Thyroid gland (tissue), 4 donors: ENCODE results near the gene ATAD3C. TPM values are rescaled to one million over a fixed set of nuclear protein-coding genes. Genes with fewer than 3 reads are reported as not detected.
"Not testable (repeated sequence)": the region's sequence is repeated elsewhere in the genome, so short reads cannot be mapped to it uniquely, and the experiment has no call there.

ENCODE experiments used
- DNase-seq, 2 donors: peaks; one replicate each; pipeline ENCODE4 v3.0.0-alpha.2; 2019
- H3K27ac ChIP-seq, 3 donors: fragments of 200-600 bp; sonication (generic); 1 replicate in 2 of 3; 2 replicates in 1 of 3; pipeline ENCODE4 v1.5.1; 2016 to 2019; ENCODE audit warnings: mild to moderate bottlenecking in 1 of 3, moderate library complexity in 1 of 3
- H3K27me3 ChIP-seq: fragments of 200-600 bp; sonication (generic); one replicate; pipeline ENCODE4 v1.5.1; 2019
- H3K36me3 ChIP-seq, 2 donors: fragments of 200-600 bp; sonication (generic); one replicate each; pipeline ENCODE4 v1.5.1; 2016 to 2019
- H3K4me1 ChIP-seq, 2 donors: fragments of 200-600 bp; sonication (generic); one replicate each; pipeline ENCODE4 v1.5.1; 2017 to 2019
- H3K4me3 ChIP-seq, 3 donors: fragments of 200-600 bp; sonication (generic); replicated peaks in 1 of 3; 1 replicate in 2 of 3; 2 replicates in 1 of 3; pipeline ENCODE4 v1.5.1; 2016; ENCODE audit warnings: mild to moderate bottlenecking in 1 of 3
- H3K9me3 ChIP-seq: fragments of 200-600 bp; sonication (generic); one replicate; pipeline ENCODE4 v1.5.1; 2017
- POLR2A ChIP-seq, 2 donors: fragments of 450-650 bp; IDR thresholded peaks; one replicate each; pipeline ENCODE4 v1.6.1; 2017; ENCODE audit warnings: antibody characterized with exemption in 2 of 2, mild to moderate bottlenecking in 2 of 2, moderate library complexity in 1 of 2
- WGBS, 2 donors: methylation state at CpG; one replicate each; pipeline ENCODE4 v1.1.5; 2017; 5-methylcytosine and 5-hydroxymethylcytosine counted together
- intact Hi-C: fragments of 100-400 bp; cut with DNase I; formaldehyde crosslinking; loops from one replicate; pipeline ENCODE4 v1.15.1; 2023
- total RNA-seq, 4 donors: library from RNA; depleted of rRNA; stranded (reverse); fragments of >200 nt; gene quantifications; one replicate each; pipeline ENCODE4 v1.2.3, GENCODE V29; 2016
- TF ChIP-seq, protein P1 (sequence below), 6 experiments: fragments of 200-600 bp in 3 of 6; fragments of 450-650 bp in 3 of 6; sonication (generic) in 3 of 6; IDR thresholded peaks; one replicate each; pipeline ENCODE4 v1.5.1; 2016 to 2019; ENCODE audit warnings: antibody characterized with exemption in 6 of 6, mild to moderate bottlenecking in 2 of 6, inconsistent platforms in 1 of 6, moderate library complexity in 1 of 6

Gene ATAD3C
- total RNA-seq, 4 donors from 2014 or later: 4.9 to 29.9 (median 15.1) TPM

GRCh38 chr1:1510912-1511532 is 61.5 kb downstream of the ATAD3C start:
- Histone ChIP-seq H3K36me3 (no peaks in the 10 kb centered on the region), H3K27ac (peak overlapping the region; percentile 55 to 91 (median 87)), H3K4me3 (peak overlapping the region; percentile 63 to 91 (median 90)), H3K4me1 (peaks cover 4 to 9% of the 10 kb centered on the region in 2 donors), H3K27me3 (no peaks in the 10 kb centered on the region), H3K9me3 (no peaks in the 10 kb centered on the region)
- intact Hi-C loops: no loop called here
- 14 to 17% methylated on average over 14 to 17 of the region's 17 CpGs for WGBS, 2 donors
- DNase-seq: no peak
- TF ChIP-seq, protein P1, sequence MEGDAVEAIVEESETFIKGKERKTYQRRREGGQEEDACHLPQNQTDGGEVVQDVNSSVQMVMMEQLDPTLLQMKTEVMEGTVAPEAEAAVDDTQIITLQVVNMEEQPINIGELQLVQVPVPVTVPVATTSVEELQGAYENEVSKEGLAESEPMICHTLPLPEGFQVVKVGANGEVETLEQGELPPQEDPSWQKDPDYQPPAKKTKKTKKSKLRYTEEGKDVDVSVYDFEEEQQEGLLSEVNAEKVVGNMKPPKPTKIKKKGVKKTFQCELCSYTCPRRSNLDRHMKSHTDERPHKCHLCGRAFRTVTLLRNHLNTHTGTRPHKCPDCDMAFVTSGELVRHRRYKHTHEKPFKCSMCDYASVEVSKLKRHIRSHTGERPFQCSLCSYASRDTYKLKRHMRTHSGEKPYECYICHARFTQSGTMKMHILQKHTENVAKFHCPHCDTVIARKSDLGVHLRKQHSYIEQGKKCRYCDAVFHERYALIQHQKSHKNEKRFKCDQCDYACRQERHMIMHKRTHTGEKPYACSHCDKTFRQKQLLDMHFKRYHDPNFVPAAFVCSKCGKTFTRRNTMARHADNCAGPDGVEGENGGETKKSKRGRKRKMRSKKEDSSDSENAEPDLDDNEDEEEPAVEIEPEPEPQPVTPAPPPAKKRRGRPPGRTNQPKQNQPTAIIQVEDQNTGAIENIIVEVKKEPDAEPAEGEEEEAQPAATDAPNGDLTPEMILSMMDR (IDR thresholded peaks at IDR 0.05): no peak
- TF ChIP-seq POLR2A (IDR thresholded peaks at IDR 0.05): no peak

DNA sequence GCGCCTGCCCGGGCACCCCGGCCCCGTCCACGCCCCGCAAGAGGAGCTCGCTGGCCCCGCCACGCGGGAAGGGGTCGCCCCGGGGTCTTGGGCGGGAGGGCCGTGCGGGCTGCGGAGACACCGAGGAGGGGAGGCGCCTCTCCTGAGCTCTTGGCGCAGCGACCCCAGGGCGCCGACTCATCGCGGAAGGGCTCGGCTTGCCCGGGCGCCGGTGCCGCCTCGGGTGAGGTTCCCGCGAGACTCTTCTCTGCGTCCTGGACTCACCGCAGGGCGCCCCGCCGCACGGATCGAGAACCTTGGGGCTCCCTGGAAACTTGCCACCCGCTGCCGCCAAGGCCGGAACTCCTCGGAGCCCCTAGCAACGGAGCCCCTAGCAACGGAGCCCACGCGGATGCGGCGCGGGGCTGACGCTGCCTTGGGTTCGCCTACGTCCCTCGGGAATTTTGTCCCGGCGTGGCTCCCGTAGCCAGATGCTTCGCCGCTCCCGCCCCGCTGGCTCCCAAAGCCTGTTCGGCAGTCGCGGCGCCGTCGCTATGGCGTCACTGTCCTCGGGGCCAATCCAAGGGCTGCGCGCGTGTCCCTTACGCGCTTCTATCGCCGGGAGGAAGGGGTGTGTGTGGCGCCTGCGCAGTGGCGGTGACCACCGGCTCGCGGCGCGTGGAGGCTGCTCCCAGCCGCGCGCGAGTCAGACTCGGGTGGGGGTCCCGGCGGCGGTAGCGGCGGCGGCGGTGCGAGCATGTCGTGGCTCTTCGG is 62.2 kb downstream of the ATAD3C start, which contains the start of gene ATAD3A:
Gene ATAD3A (plus strand): TSS at position 630 of the 753 bp plus-strand sequence. CDS start 107 bp downstream, at position 737.
- peaks cover 4 to 6% of the 10 kb centered on the region in 2 donors for H3K4me1 ChIP-seq
- H3K4me3 ChIP-seq: peak within 1 kb of the TSS; percentile 63 to 91 (median 90)
- WGBS, 2 donors: 0 to 1% methylated on average over 11 to 31 of the region's 99 CpGs
- H3K27me3 ChIP-seq: no peaks in the 10 kb centered on the region
- TF ChIP-seq POLR2A (IDR thresholded peaks at IDR 0.05): peak in 1 of 2 donors; percentile 69
- TF ChIP-seq, protein P1 (IDR thresholded peaks at IDR 0.05): peak in 1 of 6 experiments; percentile 18
- no peaks in the 10 kb centered on the region for H3K9me3 ChIP-seq
- peak; percentile 99 for DNase-seq
- intact Hi-C loops: no loop called here
- H3K36me3 ChIP-seq: no peaks in the 10 kb centered on the region
- peak within 1 kb of the TSS; percentile 55 to 91 (median 87) for H3K27ac ChIP-seq

DNA sequence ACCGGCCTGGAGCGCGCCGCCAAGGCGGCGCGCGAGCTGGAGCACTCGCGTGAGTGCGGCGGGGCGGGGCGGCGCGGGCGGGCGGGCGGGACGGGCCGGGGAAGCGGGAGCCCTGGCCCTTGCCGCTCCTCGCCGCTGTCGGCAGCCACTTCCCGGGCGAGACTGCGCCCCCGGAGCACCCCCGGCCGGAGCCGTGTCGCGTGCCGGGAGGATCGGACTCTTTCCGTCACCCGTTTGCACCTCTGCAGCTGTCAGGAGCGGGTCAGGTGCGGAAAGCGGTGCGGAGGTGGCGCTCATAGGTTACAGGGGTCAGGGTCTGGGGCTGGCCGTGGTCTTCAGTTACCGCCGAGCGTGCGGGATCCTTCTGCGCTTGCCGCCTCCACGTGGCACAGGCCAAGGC is 62.9 kb downstream of the ATAD3C start:
- H3K36me3 ChIP-seq, H3K9me3 ChIP-seq, H3K27me3 ChIP-seq, DNase-seq, intact Hi-C loops, H3K27ac ChIP-seq, H3K4me1 ChIP-seq: not testable (repeated sequence)
- H3K4me3 ChIP-seq: peak overlapping the region in 1 of 3 donors; percentile 90
- WGBS, 2 donors: no CpG with 5 or more reads among the region's 52 CpGs

GRCh38 chr1:1513675-1514074 is 64.2 kb downstream of the ATAD3C start:
- H3K4me1 ChIP-seq, H3K27ac ChIP-seq, H3K9me3 ChIP-seq, DNase-seq, H3K27me3 ChIP-seq, H3K4me3 ChIP-seq, intact Hi-C loops: not testable (repeated sequence)
- WGBS, 2 donors: 90 to 93% methylated on average over 12 to 16 of the region's 18 CpGs
- H3K36me3 ChIP-seq: peaks cover 0 to 11% of the 10 kb centered on the region in 2 donors

GRCh38 chr1:1514376-1514775 is 64.9 kb downstream of the ATAD3C start:
- H3K27ac ChIP-seq, H3K4me1 ChIP-seq, H3K9me3 ChIP-seq, intact Hi-C loops, H3K4me3 ChIP-seq, H3K27me3 ChIP-seq, DNase-seq: not testable (repeated sequence)
- H3K36me3 ChIP-seq: peaks cover 0 to 14% of the 10 kb centered on the region in 2 donors
- WGBS, 2 donors: 88 to 96% methylated on average over 10 to 12 of the region's 16 CpGs

DNA sequence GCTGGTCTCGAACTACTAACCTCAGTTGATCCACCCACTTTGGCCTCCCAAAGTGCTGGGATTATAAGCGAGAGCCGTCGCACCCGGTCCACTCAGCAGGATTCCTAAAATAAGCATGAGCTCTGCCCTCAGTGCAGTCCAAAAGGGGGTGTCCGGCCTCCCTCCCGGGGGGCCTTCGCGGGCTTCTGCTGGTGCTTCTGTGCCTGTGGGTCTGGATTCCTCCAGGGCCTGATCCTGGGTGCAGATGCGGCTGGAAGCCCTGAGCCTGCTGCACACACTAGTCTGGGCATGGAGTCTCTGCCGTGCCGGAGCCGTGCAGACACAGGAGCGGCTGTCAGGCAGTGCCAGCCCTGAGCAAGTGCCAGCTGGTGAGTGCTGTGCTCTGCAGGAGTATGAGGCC is 67.4 kb downstream of the ATAD3C start:
- H3K4me3 ChIP-seq, H3K9me3 ChIP-seq, H3K4me1 ChIP-seq, intact Hi-C loops, H3K27ac ChIP-seq, H3K27me3 ChIP-seq, DNase-seq: not testable (repeated sequence)
- H3K36me3 ChIP-seq: peaks cover 0 to 19% of the 10 kb centered on the region in 2 donors
- 91 to 94% methylated on average over 7 to 8 of the region's 14 CpGs for WGBS, 2 donors
